GM21390 (cell line): ENCODE measurements around the gene RAB24.
"Not testable (repeated sequence)": the region's sequence is repeated elsewhere in the genome, so short reads cannot be mapped to it uniquely, and the experiment has no call there.

Source experiments
- ATAC-seq: cut with Tn5 transposase; IDR thresholded peaks from one replicate; pipeline ENCODE4 v1.9.1; 2021; ENCODE audit not compliant: unreplicated experiment

The RAB24 gene

GRCh38 chr5:177303121-177303924, at the start of gene RAB24, which contains the start of gene PRELID1:
RAB24 (minus strand) TSS chr5:177303719; CDS start chr5:177303288, 431 bp downstream.
PRELID1 (plus strand) TSS chr5:177303799; CDS start chr5:177303986, 187 bp downstream.
- ATAC-seq, result peak; percentile 53

- ATAC-seq, result no peak
These were observed 49.6 kb upstream of the RAB24 start for GRCh38 chr5:177353093-177353492.

GRCh38 chr5:177351392-177352329, 48.1 kb upstream of the RAB24 start, which contains the start of gene LMAN2:
LMAN2 (minus strand) TSS chr5:177351668; CDS start chr5:177351647, 21 bp downstream.
- peak; percentile 93 for ATAC-seq

- no peak for ATAC-seq
These were observed 47.4 kb upstream of the RAB24 start for GRCh38 chr5:177350776-177351391.

GRCh38 chr5:177349762-177350161, 46.2 kb upstream of the RAB24 start:
- ATAC-seq, result no peak

GRCh38 chr5:177349362-177349647, 45.8 kb upstream of the RAB24 start:
- no peak for ATAC-seq

- ATAC-seq, result no peak
These were observed 44.2 kb upstream of the RAB24 start for GRCh38 chr5:177347699-177348098.

- ATAC-seq, result no peak
These were observed 43.3 kb upstream of the RAB24 start for GRCh38 chr5:177346820-177347219.

- no peak for ATAC-seq
These were observed 41.4 kb upstream of the RAB24 start for GRCh38 chr5:177344891-177345290.

- no peak for ATAC-seq
These were observed 40.3 kb upstream of the RAB24 start for GRCh38 chr5:177343777-177344176.

- ATAC-seq, result not testable (repeated sequence)
These were observed 39.5 kb upstream of the RAB24 start for GRCh38 chr5:177343000-177343399.

GRCh38 chr5:177339107-177339638, 35.7 kb upstream of the RAB24 start:
- no peak for ATAC-seq

- no peak for ATAC-seq
These were observed 35.0 kb upstream of the RAB24 start for GRCh38 chr5:177338251-177339106.

GRCh38 chr5:177336603-177337494, 33.3 kb upstream of the RAB24 start:
- no peak for ATAC-seq

GRCh38 chr5:177336112-177336511, 32.6 kb upstream of the RAB24 start:
- no peak for ATAC-seq

- no peak for ATAC-seq
These were observed 32.2 kb upstream of the RAB24 start for GRCh38 chr5:177335701-177336065.

- ATAC-seq, result no peak
These were observed 31.5 kb upstream of the RAB24 start for GRCh38 chr5:177334781-177335700.

GRCh38 chr5:177334155-177334551, 30.6 kb upstream of the RAB24 start:
- no peak for ATAC-seq
